ENCODE data around the gene GARIN3.
"Not testable (repeated sequence)": the region's sequence is repeated elsewhere in the genome, so short reads cannot be mapped to it uniquely, and the experiment has no call there.

GARIN3 gene

DNA sequence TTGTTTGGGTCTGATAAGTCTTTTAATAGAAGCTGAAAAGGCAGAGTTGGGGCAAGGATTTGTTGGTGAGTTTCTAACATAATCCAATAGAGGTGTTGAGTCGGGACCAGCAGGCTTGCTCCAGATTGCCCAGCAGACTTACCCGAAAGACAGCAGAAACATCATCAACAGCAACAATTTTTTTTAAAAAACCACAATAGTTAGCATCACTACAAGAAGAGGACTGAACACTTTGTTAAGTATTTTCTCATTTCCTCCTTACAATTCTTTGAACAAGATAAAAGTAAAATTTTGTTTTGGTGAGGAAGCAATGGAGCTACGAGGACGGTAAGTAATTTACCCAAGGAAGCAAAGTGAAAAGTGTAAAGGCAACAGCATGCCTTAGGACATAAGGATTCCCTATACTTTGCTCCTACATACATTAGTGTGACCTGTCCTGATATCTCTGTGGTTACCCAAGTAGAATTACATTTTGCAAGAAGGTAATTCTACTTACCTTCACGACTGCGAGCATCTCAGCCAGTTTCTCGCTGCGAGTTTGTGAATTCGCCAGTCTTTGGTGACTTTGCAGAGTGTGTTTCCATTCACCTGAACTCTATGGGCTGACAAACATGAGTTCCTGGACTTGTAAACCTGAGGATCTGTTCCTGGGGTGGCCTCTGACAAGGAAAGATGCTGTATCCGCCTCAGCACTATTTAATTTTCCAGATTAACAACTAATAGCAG lies 27.8 kb upstream of the GARIN3 start:
- DNase-seq (ENCODE audit: insufficient read length, low spot score): no peak
- FAIRE-seq: no peak
- TF ChIP-seq, protein P1, sequence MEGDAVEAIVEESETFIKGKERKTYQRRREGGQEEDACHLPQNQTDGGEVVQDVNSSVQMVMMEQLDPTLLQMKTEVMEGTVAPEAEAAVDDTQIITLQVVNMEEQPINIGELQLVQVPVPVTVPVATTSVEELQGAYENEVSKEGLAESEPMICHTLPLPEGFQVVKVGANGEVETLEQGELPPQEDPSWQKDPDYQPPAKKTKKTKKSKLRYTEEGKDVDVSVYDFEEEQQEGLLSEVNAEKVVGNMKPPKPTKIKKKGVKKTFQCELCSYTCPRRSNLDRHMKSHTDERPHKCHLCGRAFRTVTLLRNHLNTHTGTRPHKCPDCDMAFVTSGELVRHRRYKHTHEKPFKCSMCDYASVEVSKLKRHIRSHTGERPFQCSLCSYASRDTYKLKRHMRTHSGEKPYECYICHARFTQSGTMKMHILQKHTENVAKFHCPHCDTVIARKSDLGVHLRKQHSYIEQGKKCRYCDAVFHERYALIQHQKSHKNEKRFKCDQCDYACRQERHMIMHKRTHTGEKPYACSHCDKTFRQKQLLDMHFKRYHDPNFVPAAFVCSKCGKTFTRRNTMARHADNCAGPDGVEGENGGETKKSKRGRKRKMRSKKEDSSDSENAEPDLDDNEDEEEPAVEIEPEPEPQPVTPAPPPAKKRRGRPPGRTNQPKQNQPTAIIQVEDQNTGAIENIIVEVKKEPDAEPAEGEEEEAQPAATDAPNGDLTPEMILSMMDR (IDR thresholded peaks at IDR 0.05; ENCODE audit: insufficient read depth, missing control alignments): no peak

DNA sequence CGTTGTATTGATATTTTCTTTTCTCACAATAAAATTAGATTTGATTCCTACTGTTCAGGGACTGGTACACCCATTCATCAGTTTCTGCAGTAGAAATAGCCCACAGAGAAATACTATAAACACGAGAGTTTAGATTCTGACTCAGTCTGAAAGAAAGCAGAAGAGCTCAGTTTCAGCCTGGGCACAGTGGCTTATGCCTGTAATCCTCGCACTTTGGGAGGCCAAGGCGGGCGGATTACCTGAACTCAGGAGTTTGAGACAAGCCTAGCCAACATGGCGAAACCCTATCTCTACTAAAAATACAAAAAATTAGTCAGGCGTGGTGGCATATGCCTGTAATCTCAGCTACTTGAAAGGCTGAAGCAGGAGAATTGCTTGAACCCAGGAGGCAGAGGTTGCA lies 23.2 kb upstream of the GARIN3 start:
- TF ChIP-seq, protein P1 (IDR thresholded peaks at IDR 0.05; ENCODE audit: insufficient read depth, missing control alignments): no peak
- no peak for DNase-seq (ENCODE audit: insufficient read length, low spot score)
- FAIRE-seq: no peak

DNA sequence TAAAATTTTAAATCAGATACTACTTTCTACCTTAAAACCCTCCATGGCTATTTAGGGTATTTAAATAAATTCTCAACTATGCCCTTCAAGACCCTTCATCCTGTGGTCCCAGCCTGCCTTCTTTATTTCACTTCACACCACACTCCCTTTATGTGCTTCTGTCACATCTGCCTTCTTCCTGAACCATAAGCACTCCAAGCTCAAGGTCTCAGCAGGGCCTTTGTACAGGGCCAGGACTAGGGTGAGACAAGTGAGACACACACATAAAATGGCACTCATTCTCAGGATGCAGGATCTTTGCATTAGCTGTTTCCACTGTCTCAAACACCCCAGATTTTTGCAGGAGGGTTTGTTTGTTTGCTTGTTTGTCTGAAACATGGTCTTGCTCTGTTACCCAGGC lies 22.2 kb upstream of the GARIN3 start:
- TF ChIP-seq, protein P1 (IDR thresholded peaks at IDR 0.05; ENCODE audit: insufficient read depth, missing control alignments): no peak
- DNase-seq (ENCODE audit: insufficient read length, low spot score) (no peak), FAIRE-seq (no peak)

DNA sequence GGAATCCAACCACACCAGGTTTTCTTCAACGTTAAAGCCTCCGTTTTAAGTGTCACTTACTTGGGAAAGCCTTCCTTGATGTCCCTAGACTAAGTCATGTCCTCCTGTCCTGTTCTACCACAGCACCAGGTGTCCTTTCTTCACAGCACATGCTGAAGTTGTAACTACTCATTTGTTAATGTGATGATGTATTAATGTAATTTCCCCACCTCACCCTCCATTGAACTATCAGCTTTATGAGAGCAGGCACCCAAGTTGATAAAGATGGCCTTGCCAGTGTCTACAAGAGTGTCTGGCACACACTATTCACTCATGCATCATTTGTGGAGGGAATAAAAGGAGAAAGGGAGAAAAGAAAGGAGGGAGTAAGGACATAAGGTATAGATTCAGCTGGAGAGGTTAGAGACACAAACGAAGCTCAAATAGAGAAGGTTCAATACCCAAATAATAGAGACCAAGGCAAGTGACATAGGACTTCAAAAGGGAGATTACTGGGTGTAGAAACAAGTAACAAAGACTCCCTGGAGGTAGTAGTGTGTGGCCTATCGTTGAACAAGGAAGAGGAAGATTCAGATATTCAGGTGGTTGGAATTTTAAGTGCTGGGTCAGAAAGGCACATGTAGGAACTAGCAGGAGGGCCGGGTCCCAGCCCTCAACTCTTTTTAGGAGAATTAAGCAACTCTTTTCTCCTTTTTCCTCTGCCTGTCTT lies 21.1 kb upstream of the GARIN3 start:
- TF ChIP-seq, protein P1 (IDR thresholded peaks at IDR 0.05; ENCODE audit: insufficient read depth, missing control alignments): no peak
- FAIRE-seq (no peak), DNase-seq (ENCODE audit: insufficient read length, low spot score) (no peak)

DNA sequence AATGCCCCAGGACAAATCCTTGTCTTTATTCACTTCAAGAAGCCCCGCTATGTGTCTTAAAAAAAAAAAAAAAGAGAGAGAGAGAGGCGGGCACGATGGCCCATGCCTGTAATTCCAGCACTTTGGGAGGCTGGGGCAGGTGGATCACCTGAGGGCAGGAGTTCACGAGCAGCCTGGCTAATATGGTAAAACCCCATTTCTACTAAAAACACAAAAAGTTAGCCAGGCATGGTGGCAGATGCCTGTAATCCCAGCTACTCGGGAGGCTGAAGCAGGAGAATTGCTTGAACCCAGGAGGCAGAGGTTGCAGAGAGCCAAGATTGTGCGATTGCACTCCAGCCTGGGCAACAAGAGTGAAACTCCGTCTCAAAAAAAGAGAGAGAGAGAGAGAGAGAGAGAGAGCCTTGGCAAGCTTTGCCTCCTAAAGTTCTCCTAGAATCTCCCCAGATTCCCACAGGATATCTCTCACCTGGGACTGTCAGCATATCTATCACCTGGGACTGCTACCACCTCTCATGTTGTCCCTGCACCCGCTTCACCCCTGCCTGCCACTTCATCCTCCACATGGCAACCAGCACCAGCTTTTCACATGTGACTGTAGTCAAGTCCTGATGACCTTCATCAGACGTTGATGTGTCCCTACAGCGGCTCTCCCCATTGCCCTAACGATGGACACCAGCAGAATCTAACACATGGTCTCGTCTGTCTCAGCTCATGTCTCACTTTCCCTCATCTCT lies 20.4 kb upstream of the GARIN3 start:
- no peak for FAIRE-seq
- TF ChIP-seq, protein P1 (IDR thresholded peaks at IDR 0.05; ENCODE audit: insufficient read depth, missing control alignments): no peak
- no peak for DNase-seq (ENCODE audit: insufficient read length, low spot score)

DNA sequence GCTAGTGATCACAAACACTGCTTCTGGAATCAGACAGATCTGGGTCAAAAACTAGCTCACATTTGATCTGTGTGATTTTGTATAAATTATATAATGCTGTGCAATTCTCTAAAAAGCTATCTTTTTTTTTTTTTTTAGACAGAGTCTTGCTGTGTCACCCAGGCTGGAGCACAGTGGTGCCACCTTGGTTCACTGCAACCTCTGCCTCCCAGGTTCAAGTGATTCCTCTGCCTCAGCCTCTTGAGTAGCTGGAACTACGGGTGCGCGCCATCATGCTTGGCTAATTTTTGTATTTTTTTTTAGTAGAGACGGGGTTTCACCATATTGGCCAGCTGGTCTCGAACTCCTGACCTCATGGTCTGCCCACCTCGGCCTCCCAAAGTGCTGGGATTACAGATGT lies 19.1 kb upstream of the GARIN3 start:
- FAIRE-seq; DNase-seq (ENCODE audit: insufficient read length, low spot score): not testable (repeated sequence)

DNA sequence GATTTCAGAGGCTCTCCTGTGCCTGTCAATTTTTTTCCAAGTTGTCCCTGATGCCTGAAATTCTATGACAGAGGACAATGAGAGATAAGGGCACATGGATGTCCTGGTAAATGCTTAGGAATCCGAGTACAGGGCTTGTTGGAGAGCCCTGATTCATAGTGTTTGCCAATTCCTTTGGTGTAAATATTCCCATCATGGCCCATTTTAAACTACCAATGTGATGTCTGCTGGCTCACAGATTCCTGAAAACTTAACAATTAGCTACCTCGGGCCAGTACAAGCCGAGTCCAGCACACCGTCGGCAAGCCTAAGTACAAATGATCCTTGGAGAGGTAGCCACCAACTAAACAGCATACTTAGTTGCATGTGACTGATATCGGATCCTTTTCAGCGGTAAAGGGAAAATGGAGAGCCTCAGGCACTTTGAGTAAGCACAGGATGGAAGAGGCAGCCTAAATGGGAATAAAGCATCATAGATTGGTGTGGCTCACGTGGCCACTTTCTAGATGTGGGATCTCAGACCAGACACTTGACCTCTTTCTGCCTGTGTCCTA lies 18.1 kb upstream of the GARIN3 start:
- TF ChIP-seq, protein P1 (IDR thresholded peaks at IDR 0.05; ENCODE audit: insufficient read depth, missing control alignments): no peak
- no peak for DNase-seq (ENCODE audit: insufficient read length, low spot score)
- FAIRE-seq: no peak

Measured in D721Med (cell line).